MM.1S (cell line): ENCODE data around the gene HBA2.

Source experiments
- CTCF ChIP-seq: fragments of 300-600 bp; sonication (generic); IDR thresholded peaks from 2 replicates; pipeline ENCODE4 v1.5.1; 2016; ENCODE audit warnings: antibody characterized with exemption, low read length, mixed read lengths
- EZH2 ChIP-seq: fragments of 300-600 bp; sonication (generic); optimal IDR thresholded peaks from 2 replicates; pipeline ENCODE3; 2017; ENCODE audit warnings: low read depth, mild to moderate bottlenecking, antibody characterized with exemption, low read length, mixed read lengths
- EZH2phosphoT487 ChIP-seq: fragments of 300-600 bp; sonication (generic); IDR thresholded peaks from 2 replicates; pipeline ENCODE4 v1.6.1; 2018; ENCODE audit warnings: antibody characterized with exemption, low read length

GRCh38 chr16:188674-189073, 16.0 kb downstream of the HBA2 start:
- peak; percentile 25 for TF ChIP-seq CTCF
- no peak for TF ChIP-seq EZH2phosphoT487
- no peak for TF ChIP-seq EZH2
